Measurements from ENCODE around the gene ZDHHC21.

The ZDHHC21 gene

GRCh38 chr9:14722391-14723035 lies 29.3 kb upstream of the ZDHHC21 start, which contains the start of gene CER1:
TSS of gene CER1 (minus strand) at chr9:14722733. CDS start at chr9:14722672, 61 bp downstream.
- H3K4me3 ChIP-seq (replicated peaks; ENCODE audit: low read depth, low read length), result no peak within 1 kb of the TSS
- TF ChIP-seq CTCF (IDR thresholded peaks at IDR 0.05; ENCODE audit: low read depth, low read length, missing control alignments), result no peak
- DNase-seq (ENCODE audit: extremely low read depth, low read depth), result no peak

- no peak overlapping the region for H3K4me3 ChIP-seq (replicated peaks; ENCODE audit: low read depth, low read length)
- DNase-seq (ENCODE audit: extremely low read depth, low read depth), result no peak
- TF ChIP-seq CTCF (IDR thresholded peaks at IDR 0.05; ENCODE audit: low read depth, low read length, missing control alignments), result no peak
Observed at GRCh38 chr9:14719231-14719923, 26.1 kb upstream of the ZDHHC21 start.

GRCh38 chr9:14715102-14715501 lies 21.9 kb upstream of the ZDHHC21 start:
- TF ChIP-seq CTCF (IDR thresholded peaks at IDR 0.05; ENCODE audit: low read depth, low read length, missing control alignments), result no peak
- no peak for DNase-seq (ENCODE audit: extremely low read depth, low read depth)
- no peak overlapping the region for H3K4me3 ChIP-seq (replicated peaks; ENCODE audit: low read depth, low read length)

- TF ChIP-seq CTCF (IDR thresholded peaks at IDR 0.05; ENCODE audit: low read depth, low read length, missing control alignments), result no peak
- H3K4me3 ChIP-seq (replicated peaks; ENCODE audit: low read depth, low read length), result no peak overlapping the region
- no peak for DNase-seq (ENCODE audit: extremely low read depth, low read depth)
Observed at GRCh38 chr9:14713187-14713767, 20.0 kb upstream of the ZDHHC21 start.

GRCh38 chr9:14710804-14711203 lies 17.6 kb upstream of the ZDHHC21 start:
- H3K4me3 ChIP-seq (replicated peaks; ENCODE audit: low read depth, low read length), result no peak overlapping the region
- TF ChIP-seq CTCF (IDR thresholded peaks at IDR 0.05; ENCODE audit: low read depth, low read length, missing control alignments), result no peak
- no peak for DNase-seq (ENCODE audit: extremely low read depth, low read depth)

- no peak for DNase-seq (ENCODE audit: extremely low read depth, low read depth)
- no peak for TF ChIP-seq CTCF (IDR thresholded peaks at IDR 0.05; ENCODE audit: low read depth, low read length, missing control alignments)
Observed at GRCh38 chr9:14706530-14707140, 13.4 kb upstream of the ZDHHC21 start.

More at GRCh38 chr9:14706530-14707140, 13.4 kb upstream of the ZDHHC21 start:
- no peak overlapping the region for H3K4me3 ChIP-seq (replicated peaks; ENCODE audit: low read depth, low read length)

All from HFF-Myc (cell line).